Measurements from ENCODE around the gene DRP2.

The DRP2 gene

DNA sequence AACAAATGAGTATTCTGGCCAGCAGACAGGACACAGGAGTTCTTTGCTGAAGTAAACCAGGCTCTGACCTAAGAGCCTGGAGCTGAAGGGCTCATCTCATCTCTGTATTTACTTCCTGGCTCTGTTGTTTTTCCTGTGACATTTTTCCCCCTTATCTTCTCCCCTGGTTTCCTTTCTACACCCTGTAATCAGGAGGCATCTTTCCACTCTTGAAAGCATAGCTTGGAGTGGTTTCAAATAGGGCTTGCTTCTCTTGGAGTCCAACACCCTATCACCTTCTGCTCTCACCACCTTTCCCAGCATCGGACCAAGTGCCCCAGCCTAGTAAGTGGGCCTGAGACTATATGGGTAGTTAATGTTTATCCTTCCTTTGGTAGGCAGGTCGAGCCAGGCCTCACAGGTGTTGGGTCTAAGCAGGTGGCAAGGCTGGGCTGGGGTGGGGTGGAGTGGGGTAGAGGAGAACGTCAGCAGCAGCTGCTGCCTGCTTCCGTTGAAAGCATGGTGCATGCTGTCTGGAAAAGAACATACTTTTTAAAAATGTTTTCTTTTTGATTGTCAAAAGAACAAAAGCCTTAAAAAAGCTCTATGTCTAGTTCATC, 1.2 kb downstream of the DRP2 start:
- no peak for DNase-seq
- TF ChIP-seq POLR2A (IDR thresholded peaks at IDR 0.05; ENCODE audit: low read length): no peak
- no peak for TF ChIP-seq GATA1 (IDR thresholded peaks at IDR 0.05; ENCODE audit: low read depth, low read length)

GRCh38 chrX:101223226-101223625, 3.6 kb downstream of the DRP2 start:
- TF ChIP-seq POLR2A (IDR thresholded peaks at IDR 0.05; ENCODE audit: low read length) (no peak), GATA1 (IDR thresholded peaks at IDR 0.05; ENCODE audit: low read depth, low read length) (no peak)
- DNase-seq: no peak

- TF ChIP-seq GATA1 (IDR thresholded peaks at IDR 0.05; ENCODE audit: low read depth, low read length): no peak
- no peak for DNase-seq
These were observed 9.6 kb downstream of the DRP2 start for GRCh38 chrX:101229170-101229569.

DNA sequence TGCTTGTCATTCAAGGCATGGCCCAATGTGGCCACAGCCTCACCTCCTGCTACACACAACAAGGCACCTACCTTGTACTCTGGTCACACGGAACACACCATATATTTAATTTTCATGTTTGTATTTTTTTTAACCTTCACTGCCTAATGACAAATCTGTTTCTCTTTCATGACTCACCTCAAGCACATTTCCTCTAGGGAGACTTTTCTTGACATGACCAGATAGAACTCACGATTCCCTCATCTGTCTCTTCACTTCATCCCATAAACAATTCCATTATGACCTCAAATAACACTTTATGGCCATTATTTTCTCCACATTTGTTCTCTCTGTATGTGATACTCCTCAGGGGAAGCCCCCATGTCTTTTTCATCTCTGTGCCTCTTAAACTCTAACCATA, 11.1 kb downstream of the DRP2 start:
- no peak for TF ChIP-seq GATA1 (IDR thresholded peaks at IDR 0.05; ENCODE audit: low read depth, low read length)
- TF ChIP-seq POLR2A (IDR thresholded peaks at IDR 0.05; ENCODE audit: low read length): no peak
- no peak for DNase-seq

- no peak for TF ChIP-seq GATA1 (IDR thresholded peaks at IDR 0.05; ENCODE audit: low read depth, low read length)
- TF ChIP-seq POLR2A (IDR thresholded peaks at IDR 0.05; ENCODE audit: low read length): no peak
- DNase-seq: no peak
These were observed 11.5 kb downstream of the DRP2 start for GRCh38 chrX:101231080-101231479.

DNA sequence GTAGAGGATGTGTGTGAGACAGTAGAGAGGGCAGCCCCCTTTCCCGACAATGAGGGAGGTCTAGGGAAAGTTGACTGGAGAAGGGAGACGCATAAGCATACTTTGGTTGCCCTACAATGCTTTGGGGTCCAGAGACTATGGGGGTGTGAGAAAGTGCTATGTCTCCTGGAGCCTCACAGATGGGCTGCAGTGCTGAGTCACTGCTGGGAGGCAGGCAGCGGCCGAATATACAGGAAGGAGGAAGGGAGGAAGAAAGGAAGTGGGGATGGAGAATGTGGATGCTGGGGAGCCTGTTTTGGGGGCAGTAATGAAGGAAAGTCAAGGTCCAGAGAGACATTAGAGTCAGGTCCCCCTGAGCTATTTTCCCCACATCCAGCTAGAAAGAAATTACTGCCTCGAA, 12.7 kb downstream of the DRP2 start:
- TF ChIP-seq POLR2A (IDR thresholded peaks at IDR 0.05; ENCODE audit: low read length) (no peak), GATA1 (IDR thresholded peaks at IDR 0.05; ENCODE audit: low read depth, low read length) (no peak)
- DNase-seq: no peak

- DNase-seq: no peak
- no peak for TF ChIP-seq POLR2A (IDR thresholded peaks at IDR 0.05; ENCODE audit: low read length)
- no peak for TF ChIP-seq GATA1 (IDR thresholded peaks at IDR 0.05; ENCODE audit: low read depth, low read length)
These were observed 17.5 kb downstream of the DRP2 start for GRCh38 chrX:101237041-101237440.

GRCh38 chrX:101241531-101241930, 21.9 kb downstream of the DRP2 start:
- TF ChIP-seq POLR2A (IDR thresholded peaks at IDR 0.05; ENCODE audit: low read length): no peak
- no peak for TF ChIP-seq GATA1 (IDR thresholded peaks at IDR 0.05; ENCODE audit: low read depth, low read length)

GRCh38 chrX:101252634-101253033, 33.0 kb downstream of the DRP2 start:
- TF ChIP-seq GATA1 (IDR thresholded peaks at IDR 0.05; ENCODE audit: low read depth, low read length): no peak
- TF ChIP-seq POLR2A (IDR thresholded peaks at IDR 0.05; ENCODE audit: low read length): no peak
- DNase-seq: no peak

More at GRCh38 chrX:101241531-101241930, 21.9 kb downstream of the DRP2 start:
- no peak for DNase-seq

GRCh38 chrX:101257448-101258258, 38.1 kb downstream of the DRP2 start:
- DNase-seq: no peak
- TF ChIP-seq GATA1 (IDR thresholded peaks at IDR 0.05; ENCODE audit: low read depth, low read length) (no peak), POLR2A (IDR thresholded peaks at IDR 0.05; ENCODE audit: low read length) (no peak)

DNA sequence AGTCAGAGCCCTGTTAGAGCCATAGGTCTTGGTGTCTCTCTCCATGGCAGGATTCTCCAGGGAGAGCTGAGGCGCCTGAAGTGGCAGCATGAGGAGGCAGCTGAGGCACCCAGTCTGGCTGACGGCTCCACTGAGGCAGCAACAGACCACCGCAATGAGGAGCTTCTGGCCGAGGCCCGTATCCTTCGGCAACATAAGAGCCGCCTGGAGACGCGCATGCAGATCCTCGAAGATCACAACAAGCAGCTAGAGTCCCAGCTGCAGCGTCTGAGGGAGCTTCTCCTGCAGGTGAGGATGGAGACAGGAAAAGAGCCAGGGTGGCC, 38.6 kb downstream of the DRP2 start:
- no peak for TF ChIP-seq POLR2A (IDR thresholded peaks at IDR 0.05; ENCODE audit: low read length)
- TF ChIP-seq GATA1 (IDR thresholded peaks at IDR 0.05; ENCODE audit: low read depth, low read length): no peak
- no peak for DNase-seq

- no peak for TF ChIP-seq POLR2A (IDR thresholded peaks at IDR 0.05; ENCODE audit: low read length)
- no peak for TF ChIP-seq GATA1 (IDR thresholded peaks at IDR 0.05; ENCODE audit: low read depth, low read length)
- peak in 1 of 2 experiments; percentile 0 for DNase-seq
These were observed 40.8 kb downstream of the DRP2 start for GRCh38 chrX:101260435-101260834.

DNA sequence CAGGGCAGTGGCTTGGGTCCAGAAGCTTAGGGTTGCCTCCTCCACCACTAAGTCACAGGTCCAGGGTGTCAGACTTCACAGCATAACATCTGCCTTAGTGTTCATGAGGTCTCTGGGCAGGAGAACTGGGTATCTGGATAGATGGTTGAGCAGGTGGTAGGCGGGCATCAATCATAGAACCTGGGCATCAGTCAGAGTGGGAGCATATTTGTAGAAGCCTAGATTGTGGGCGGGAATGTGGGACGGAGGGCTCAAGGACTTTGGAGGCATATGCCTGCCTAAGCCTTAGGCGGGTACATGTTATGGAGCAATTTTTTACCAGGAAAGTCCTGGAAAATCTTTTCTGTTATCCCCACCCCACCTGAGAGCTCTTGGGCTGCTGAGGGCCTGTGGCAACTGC, 43.0 kb downstream of the DRP2 start:
- no peak for DNase-seq
- TF ChIP-seq POLR2A (IDR thresholded peaks at IDR 0.05; ENCODE audit: low read length): no peak
- no peak for TF ChIP-seq GATA1 (IDR thresholded peaks at IDR 0.05; ENCODE audit: low read depth, low read length)

DNA sequence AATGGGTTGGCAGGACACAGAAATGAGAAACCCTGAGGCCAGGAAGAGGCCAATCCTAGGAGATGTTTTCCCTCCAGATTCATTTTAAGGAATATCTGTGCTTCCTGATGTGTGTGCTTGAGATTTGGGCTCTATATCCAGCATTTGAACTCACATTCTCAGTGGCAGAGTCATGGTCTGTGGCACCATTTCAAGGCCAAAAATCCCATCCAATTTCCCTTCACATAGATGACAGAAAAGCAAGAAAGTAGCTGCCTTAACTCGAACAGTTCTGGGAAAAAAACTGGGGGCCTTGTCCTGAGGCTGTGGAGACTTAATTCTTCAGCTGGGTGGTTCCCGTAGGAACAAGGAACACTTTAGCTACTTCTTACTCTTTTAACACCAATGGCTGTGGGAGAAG, 44.2 kb downstream of the DRP2 start:
- DNase-seq: no peak
- no peak for TF ChIP-seq POLR2A (IDR thresholded peaks at IDR 0.05; ENCODE audit: low read length)
- TF ChIP-seq GATA1 (IDR thresholded peaks at IDR 0.05; ENCODE audit: low read depth, low read length): no peak

DNA sequence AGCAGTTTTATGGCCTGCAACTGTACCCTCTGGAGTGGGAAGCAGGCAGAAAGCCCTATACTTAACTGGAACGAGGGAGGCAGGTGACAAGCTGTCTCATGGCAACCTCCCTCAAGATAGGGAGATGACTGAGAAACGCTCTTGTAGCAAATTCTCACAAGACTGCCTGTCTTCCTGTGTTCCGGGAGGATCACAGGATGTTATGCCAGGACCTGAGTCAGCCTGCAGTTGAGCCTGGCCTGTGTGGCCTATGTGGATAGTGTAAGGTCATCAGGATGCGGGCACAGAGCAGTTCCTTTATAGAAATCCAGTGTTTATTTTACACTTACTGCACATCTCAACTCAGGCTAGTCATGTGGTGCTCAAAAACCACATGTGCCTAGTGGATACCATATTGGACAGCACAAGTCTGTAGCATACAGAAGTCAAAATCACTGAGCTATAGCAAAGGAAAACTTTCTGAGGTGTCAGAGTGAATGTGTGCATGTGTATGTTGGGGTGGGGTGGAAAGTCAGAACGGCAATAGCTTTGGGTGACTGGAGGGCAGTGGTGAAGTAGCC, 46.4 kb downstream of the DRP2 start:
- no peak for TF ChIP-seq POLR2A (IDR thresholded peaks at IDR 0.05; ENCODE audit: low read length)
- TF ChIP-seq GATA1 (IDR thresholded peaks at IDR 0.05; ENCODE audit: low read depth, low read length): no peak
- no peak for DNase-seq
